Measurements from ENCODE around the gene CCL13. TPM values are rescaled to one million over a fixed set of nuclear protein-coding genes. Genes with fewer than 3 reads are reported as not detected.

The CCL13 gene
- total and polyA plus RNA-seq, 2 experiments from 2014 or later = not detected

DNA sequence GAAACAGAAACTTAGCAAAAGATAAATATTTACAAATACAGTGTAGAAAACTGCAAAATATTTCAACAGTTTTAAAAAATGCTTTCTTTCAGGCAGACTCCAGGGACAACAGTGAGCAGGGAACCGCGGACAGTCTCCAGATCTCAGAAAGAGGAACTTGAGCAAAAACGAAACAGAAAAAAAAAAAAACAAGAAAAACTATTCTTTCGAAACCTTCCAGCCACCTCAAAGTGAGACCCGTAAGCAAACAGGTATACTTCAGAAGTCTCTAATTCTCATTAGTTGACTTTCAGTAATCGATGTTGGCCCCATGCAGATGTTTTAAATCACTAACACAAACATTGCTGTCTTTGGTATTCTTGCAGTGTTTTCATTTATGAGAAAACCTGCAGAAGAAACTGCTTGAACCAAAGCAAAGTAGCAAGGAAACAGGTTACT lies 22.4 kb downstream of the CCL13 start:
- H3K4me1 ChIP-seq (ENCODE audit: insufficient read depth) = no peaks in the 10 kb centered on the region
- no peak overlapping the region for H3K4me3 ChIP-seq
- no peak for DNase-seq (ENCODE audit: low spot score)
- no peaks in the 10 kb centered on the region for H3K36me3 ChIP-seq (replicated peaks; ENCODE audit: insufficient read depth, low read depth)
- no peaks in the 10 kb centered on the region for H3K9me2 ChIP-seq (replicated peaks; ENCODE audit: insufficient read depth)
- peaks cover 7% of the 10 kb centered on the region for H3K27me3 ChIP-seq
- no peaks in the 10 kb centered on the region for H4K20me1 ChIP-seq (ENCODE audit: insufficient read depth, poor library complexity, severe bottlenecking)
- H3K79me2 ChIP-seq = no peaks in the 10 kb centered on the region
- H2AFZ ChIP-seq = no peak overlapping the region
- H3K4me2 ChIP-seq = peak overlapping the region; percentile 61
- 34% methylated on average over 6 of the region's 6 CpGs for WGBS (ENCODE audit: low lambda C conversion rate, missing lambda C conversion rate)
- H3K27ac ChIP-seq = no peak overlapping the region
- no peaks in the 10 kb centered on the region for H3K9me3 ChIP-seq (ENCODE audit: low read depth)
- no peak for TF ChIP-seq EZH2 (IDR thresholded peaks at IDR 0.05; ENCODE audit: borderline replicate concordance)
- TF ChIP-seq, protein P1, sequence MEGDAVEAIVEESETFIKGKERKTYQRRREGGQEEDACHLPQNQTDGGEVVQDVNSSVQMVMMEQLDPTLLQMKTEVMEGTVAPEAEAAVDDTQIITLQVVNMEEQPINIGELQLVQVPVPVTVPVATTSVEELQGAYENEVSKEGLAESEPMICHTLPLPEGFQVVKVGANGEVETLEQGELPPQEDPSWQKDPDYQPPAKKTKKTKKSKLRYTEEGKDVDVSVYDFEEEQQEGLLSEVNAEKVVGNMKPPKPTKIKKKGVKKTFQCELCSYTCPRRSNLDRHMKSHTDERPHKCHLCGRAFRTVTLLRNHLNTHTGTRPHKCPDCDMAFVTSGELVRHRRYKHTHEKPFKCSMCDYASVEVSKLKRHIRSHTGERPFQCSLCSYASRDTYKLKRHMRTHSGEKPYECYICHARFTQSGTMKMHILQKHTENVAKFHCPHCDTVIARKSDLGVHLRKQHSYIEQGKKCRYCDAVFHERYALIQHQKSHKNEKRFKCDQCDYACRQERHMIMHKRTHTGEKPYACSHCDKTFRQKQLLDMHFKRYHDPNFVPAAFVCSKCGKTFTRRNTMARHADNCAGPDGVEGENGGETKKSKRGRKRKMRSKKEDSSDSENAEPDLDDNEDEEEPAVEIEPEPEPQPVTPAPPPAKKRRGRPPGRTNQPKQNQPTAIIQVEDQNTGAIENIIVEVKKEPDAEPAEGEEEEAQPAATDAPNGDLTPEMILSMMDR (IDR thresholded peaks at IDR 0.05; ENCODE audit: poor library complexity) = peak; percentile 0

GRCh38 chr17:34379868-34380267 lies 23.6 kb downstream of the CCL13 start:
- H3K9me3 ChIP-seq (ENCODE audit: low read depth) = no peaks in the 10 kb centered on the region
- no peaks in the 10 kb centered on the region for H4K20me1 ChIP-seq (ENCODE audit: insufficient read depth, poor library complexity, severe bottlenecking)
- H3K4me3 ChIP-seq = no peak overlapping the region
- H3K36me3 ChIP-seq (replicated peaks; ENCODE audit: insufficient read depth, low read depth) = no peaks in the 10 kb centered on the region
- H3K27ac ChIP-seq = no peak overlapping the region
- peaks cover 9% of the 10 kb centered on the region for H3K27me3 ChIP-seq
- no peaks in the 10 kb centered on the region for H3K4me1 ChIP-seq (ENCODE audit: insufficient read depth)
- no peak overlapping the region for H2AFZ ChIP-seq
- no peaks in the 10 kb centered on the region for H3K79me2 ChIP-seq
- H3K4me2 ChIP-seq = no peak overlapping the region
- no peak for DNase-seq (ENCODE audit: low spot score)
- H3K9me2 ChIP-seq (replicated peaks; ENCODE audit: insufficient read depth) = no peaks in the 10 kb centered on the region
- TF ChIP-seq EZH2 (IDR thresholded peaks at IDR 0.05; ENCODE audit: borderline replicate concordance) (no peak), EZH2phosphoT487 (IDR thresholded peaks at IDR 0.05; ENCODE audit: low read depth, severe bottlenecking, unreplicated experiment) (no peak)
- TF ChIP-seq, protein P1 (IDR thresholded peaks at IDR 0.05; ENCODE audit: poor library complexity) = no peak
- WGBS (ENCODE audit: low lambda C conversion rate, missing lambda C conversion rate) = 83% methylated on average over 5 of the region's 5 CpGs

DNA sequence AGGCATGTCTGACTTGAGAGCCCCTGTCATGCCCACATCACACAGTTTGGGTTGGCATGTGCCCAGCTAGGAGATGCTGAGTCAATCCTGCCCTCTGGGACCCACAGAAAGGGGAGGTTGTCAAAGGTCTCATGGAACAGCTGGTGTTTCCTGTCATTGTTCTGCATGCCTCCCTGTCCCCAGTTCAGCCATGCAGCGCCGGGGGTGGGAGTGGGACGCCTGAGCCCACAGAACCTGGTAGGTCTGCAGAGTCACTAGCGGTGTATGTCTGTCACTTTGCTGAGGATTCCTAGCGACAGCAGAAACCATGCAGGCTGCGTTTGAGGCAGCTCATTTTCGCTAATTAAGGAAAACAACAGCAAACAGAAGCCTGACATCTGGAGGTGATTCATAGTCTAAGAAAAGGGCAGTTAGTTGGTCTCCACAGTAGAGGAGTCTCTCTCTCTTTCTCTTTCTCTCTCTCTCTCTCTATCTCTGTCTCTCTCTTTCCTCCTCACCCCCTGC lies 26.4 kb downstream of the CCL13 start:
- Histone ChIP-seq H3K36me3 (replicated peaks; ENCODE audit: insufficient read depth, low read depth) (no peaks in the 10 kb centered on the region), H3K4me2 (no peak overlapping the region)
- no peak for DNase-seq (ENCODE audit: low spot score)

More for the DNA sequence above, 26.4 kb downstream of the CCL13 start:
- peaks cover 13% of the 10 kb centered on the region for H3K27me3 ChIP-seq
- no peaks in the 10 kb centered on the region for H3K9me3 ChIP-seq (ENCODE audit: low read depth)
- H3K4me1 ChIP-seq (ENCODE audit: insufficient read depth) = no peaks in the 10 kb centered on the region
- H3K79me2 ChIP-seq = no peaks in the 10 kb centered on the region
- no peak overlapping the region for H2AFZ ChIP-seq
- no peaks in the 10 kb centered on the region for H4K20me1 ChIP-seq (ENCODE audit: insufficient read depth, poor library complexity, severe bottlenecking)
- WGBS (ENCODE audit: low lambda C conversion rate, missing lambda C conversion rate) = 48% methylated on average over 7 of the region's 7 CpGs
- H3K4me3 ChIP-seq = no peak overlapping the region
- no peak overlapping the region for H3K27ac ChIP-seq
- TF ChIP-seq, protein P1 (IDR thresholded peaks at IDR 0.05; ENCODE audit: poor library complexity) = no peak
- no peak for TF ChIP-seq EZH2 (IDR thresholded peaks at IDR 0.05; ENCODE audit: borderline replicate concordance)
- TF ChIP-seq EZH2phosphoT487 (IDR thresholded peaks at IDR 0.05; ENCODE audit: low read depth, severe bottlenecking, unreplicated experiment) = no peak
- H3K9me2 ChIP-seq (replicated peaks; ENCODE audit: insufficient read depth) = no peaks in the 10 kb centered on the region

Measured in hepatocyte (in vitro differentiated cells).